Fibroblast of mammary gland (primary cell): ENCODE data around the gene TRAPPC5.

Source experiments
- DNase-seq: peaks from one replicate; pipeline ENCODE4 v3.0.0-alpha.2; 2010; ENCODE audit warnings: low read depth
- H3K4me3 ChIP-seq: 2 replicates; pipeline ENCODE4 v1.5.1; 2011; ENCODE audit warnings: low read depth, mild to moderate bottlenecking, low read length, moderate library complexity; ENCODE audit not compliant: control insufficient read depth
- CTCF ChIP-seq: conservative IDR thresholded peaks from 2 replicates; pipeline ENCODE4 v1.5.1; 2011; ENCODE audit warnings: low read depth, low read length, inconsistent platforms; ENCODE audit not compliant: control insufficient read depth, insufficient read depth

Gene TRAPPC5

GRCh38 chr19:7699417-7700401, 19.1 kb downstream of the TRAPPC5 start:
- H3K4me3 ChIP-seq = no peak overlapping the region
- TF ChIP-seq CTCF = no peak
- peak; percentile 29 for DNase-seq

GRCh38 chr19:7701049-7701653, 20.5 kb downstream of the TRAPPC5 start:
- TF ChIP-seq CTCF = no peak
- H3K4me3 ChIP-seq = no peak overlapping the region
- no peak for DNase-seq

GRCh38 chr19:7701654-7702457, 21.2 kb downstream of the TRAPPC5 start, which contains the start of gene FCER2:
FCER2 (minus strand) TSS chr19:7702131; CDS start chr19:7699760, 2,371 bp downstream.
- no peak for DNase-seq
- no peak for TF ChIP-seq CTCF
- H3K4me3 ChIP-seq = no peak within 1 kb of the TSS

GRCh38 chr19:7703332-7703731, 22.7 kb downstream of the TRAPPC5 start:
- DNase-seq = no peak
- TF ChIP-seq CTCF = no peak
- no peak overlapping the region for H3K4me3 ChIP-seq

GRCh38 chr19:7704280-7705060, 23.8 kb downstream of the TRAPPC5 start:
- no peak overlapping the region for H3K4me3 ChIP-seq
- DNase-seq = no peak
- TF ChIP-seq CTCF = no peak
